ES-I3 (cell line): ENCODE measurements around the gene ZNF511.

Experiments
- H3K36me3 ChIP-seq: 2 replicates; pipeline ENCODE4 v1.6.1; 2013; ENCODE audit warnings: mild to moderate bottlenecking, low read length, control low read depth, moderate library complexity; ENCODE audit not compliant: insufficient read depth
- H3K4me1 ChIP-seq: 2 replicates; pipeline ENCODE4 v1.6.1; 2013; ENCODE audit warnings: mild to moderate bottlenecking, control low read depth, low read length; ENCODE audit not compliant: insufficient read depth
- H3K9ac ChIP-seq: 2 replicates; pipeline ENCODE4 v1.6.1; 2013; ENCODE audit warnings: low read depth, mild to moderate bottlenecking, low read length, moderate library complexity
- H3K9me3 ChIP-seq: 2 replicates; pipeline ENCODE4 v1.6.1; 2013; ENCODE audit warnings: mild to moderate bottlenecking, low read length, moderate library complexity; ENCODE audit not compliant: control insufficient read depth, insufficient read depth

ZNF511 gene

DNA sequence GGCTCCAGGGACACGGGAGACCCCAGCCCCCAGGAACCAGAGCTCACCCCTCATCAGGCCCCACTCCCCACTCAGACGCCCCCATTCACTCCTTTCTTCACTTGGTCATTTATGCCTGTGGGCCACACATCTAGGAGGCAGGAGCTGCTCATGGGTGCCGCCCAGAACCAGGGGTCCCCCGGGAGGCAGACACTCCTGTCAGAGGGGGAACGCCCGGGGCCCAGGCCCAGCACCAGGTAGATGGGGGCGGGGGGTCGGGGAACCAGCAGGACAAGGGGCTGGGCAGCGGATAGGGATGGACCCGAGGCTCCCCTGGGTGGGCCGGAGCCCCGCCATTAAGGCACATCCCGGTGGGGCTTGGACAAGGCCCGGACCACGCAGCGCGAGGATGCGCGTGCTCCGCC is 16.1 kb downstream of the ZNF511 start:
- Histone ChIP-seq H3K9ac (peak overlapping the region; percentile 72), H3K4me1 (peaks cover 3% of the 10 kb centered on the region; the same call in 1 of the 2 replicates), H3K9me3 (no peaks in the 10 kb centered on the region), H3K36me3 (no peaks in the 10 kb centered on the region)

DNA sequence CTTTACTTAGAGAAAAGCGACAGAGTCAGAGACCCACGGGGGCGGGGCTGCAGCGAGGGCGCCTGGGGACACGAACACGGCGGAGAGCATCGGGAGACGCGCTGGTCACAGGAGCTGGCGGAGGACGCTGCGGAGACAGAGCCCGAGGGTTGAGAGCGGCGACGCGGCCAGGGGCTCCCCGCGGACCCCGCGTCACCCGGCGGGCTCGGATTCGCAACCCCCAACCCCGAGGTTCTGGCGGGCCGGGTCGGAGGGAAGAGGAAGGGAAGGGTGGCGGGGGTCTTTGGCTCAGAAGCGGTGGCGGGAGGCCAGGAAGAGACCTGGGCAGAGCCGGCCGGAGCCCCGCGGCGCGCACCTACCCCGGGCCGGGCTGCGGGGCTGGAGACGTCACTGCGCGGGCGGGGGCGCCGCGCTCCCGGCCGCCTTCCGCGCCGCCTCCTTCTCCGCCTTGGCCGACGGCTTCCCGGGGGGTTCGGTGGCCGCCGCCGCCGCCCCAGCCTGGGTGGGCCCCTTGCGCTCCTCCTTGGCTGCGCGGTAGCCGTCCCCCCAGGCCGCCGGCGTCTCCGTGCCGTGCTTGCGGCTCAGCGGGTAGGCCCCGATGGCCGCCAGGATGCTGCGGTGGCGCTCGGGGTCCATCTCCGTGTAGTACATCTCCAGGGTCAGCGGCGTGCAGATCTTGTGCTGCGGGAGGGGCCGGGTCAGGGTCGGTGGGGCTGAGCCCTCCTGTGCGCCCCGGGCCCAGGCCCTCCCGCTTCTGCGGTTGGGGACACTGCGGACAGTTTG is 16.9 kb downstream of the ZNF511 start:
- Histone ChIP-seq H3K4me1 (peaks cover 3% of the 10 kb centered on the region; the same call in 1 of the 2 replicates), H3K9me3 (no peaks in the 10 kb centered on the region), H3K36me3 (no peaks in the 10 kb centered on the region), H3K9ac (peak overlapping the region; percentile 72)

DNA sequence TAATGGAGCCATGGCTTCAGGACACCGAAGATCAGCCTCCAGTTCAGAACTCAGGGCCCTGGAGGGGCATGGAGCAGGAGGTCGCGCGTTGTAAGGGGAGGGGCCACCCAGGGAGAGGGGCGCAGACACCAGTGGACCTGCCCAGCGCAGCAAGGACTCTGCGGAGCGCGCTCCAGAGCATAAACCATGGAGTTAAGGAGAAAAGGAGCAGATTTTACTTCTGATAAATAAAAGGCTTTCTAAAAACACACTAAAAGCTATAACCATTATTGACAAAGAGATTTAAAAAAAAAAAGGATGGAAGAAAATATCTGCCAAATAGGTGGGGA is 17.5 kb downstream of the ZNF511 start:
- H3K4me1 ChIP-seq: peaks cover 3% of the 10 kb centered on the region; the same call in 1 of the 2 replicates
- no peaks in the 10 kb centered on the region for H3K36me3 ChIP-seq
- H3K9me3 ChIP-seq: no peaks in the 10 kb centered on the region
- peak overlapping the region; percentile 72 for H3K9ac ChIP-seq

DNA sequence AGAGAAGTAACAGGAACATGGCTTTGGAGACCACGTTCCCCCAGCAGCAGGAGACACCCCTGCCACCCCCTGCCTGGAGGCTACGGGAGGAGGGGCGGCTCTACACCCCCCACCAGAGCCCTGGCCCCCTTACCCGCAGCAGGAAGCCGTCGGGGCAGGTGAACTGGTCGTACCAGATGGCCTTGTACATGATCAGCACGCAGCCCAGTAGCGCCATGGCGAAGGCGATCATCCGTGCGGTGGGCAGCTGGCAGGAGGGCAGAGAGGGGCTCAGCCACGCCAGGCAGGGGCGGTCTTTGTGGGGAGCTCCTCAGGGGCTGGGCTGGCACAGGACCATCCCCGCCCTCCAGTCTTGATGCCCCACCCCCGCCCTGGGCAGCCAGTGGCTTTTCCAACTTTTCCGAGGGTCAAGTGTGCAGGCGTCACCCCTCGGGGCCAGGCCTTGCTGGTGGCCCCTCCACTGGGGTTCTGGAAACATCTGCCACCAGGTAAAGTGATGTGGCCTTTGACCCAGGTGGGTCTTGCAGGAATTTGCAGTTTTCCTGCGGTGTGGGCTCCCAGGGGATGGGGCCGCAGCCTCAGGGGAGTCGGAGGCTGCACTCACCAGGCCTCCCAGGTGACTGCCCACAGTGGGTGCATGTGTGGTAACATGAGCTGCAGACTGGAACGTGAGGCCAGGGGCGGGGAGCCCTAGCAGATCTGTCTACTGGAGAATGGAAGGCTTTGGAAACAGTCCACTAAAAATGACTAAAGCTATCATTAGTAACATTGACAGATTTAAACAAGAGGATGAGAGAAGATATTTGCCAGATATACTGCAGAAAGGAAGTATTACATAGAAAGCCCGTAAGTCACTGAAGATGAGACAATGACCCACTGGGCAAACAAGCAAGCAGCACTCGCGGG is 18.3 kb downstream of the ZNF511 start:
- Histone ChIP-seq H3K9me3 (no peaks in the 10 kb centered on the region), H3K9ac (no peak overlapping the region), H3K36me3 (no peaks in the 10 kb centered on the region), H3K4me1 (peaks cover 3% of the 10 kb centered on the region; the same call in 1 of the 2 replicates)

DNA sequence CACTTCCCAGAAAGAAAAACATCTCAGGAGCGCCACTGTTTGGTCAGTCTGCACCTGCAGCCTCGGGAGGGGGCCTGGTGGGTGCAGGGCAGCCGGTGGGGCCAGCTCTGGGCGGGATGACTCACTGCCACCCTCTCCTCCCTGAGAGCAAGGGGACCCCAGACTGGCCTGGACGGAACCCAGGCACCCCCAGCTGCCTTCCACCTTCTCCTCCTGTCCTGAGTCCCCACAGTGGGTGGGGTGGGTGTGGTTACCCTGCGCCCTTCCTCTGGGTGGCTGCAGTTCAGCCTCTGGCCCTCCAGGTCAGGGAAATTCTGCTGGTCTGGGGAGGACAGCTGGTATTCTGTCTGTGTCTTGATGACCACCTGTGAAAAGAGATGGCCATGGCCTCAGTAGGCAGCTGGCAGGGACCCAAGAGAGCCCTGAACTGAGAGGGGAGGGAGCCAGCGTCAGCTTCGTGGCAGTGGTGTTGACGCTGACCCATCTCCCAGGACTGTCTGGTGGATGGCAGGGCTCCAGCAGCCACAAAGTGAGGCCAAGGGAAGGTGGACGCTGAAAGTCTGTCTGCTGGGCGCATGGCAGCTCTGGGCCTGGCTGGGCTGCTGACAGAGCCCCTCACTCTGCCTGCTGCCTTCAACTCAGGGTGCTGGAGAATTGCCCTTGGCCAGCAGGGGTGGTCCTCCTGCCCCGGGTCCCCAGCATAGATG is 19.1 kb downstream of the ZNF511 start:
- no peak overlapping the region for H3K9ac ChIP-seq
- H3K9me3 ChIP-seq: no peaks in the 10 kb centered on the region
- no peaks in the 10 kb centered on the region for H3K36me3 ChIP-seq
- H3K4me1 ChIP-seq: peaks cover 3% of the 10 kb centered on the region; the same call in 1 of the 2 replicates

DNA sequence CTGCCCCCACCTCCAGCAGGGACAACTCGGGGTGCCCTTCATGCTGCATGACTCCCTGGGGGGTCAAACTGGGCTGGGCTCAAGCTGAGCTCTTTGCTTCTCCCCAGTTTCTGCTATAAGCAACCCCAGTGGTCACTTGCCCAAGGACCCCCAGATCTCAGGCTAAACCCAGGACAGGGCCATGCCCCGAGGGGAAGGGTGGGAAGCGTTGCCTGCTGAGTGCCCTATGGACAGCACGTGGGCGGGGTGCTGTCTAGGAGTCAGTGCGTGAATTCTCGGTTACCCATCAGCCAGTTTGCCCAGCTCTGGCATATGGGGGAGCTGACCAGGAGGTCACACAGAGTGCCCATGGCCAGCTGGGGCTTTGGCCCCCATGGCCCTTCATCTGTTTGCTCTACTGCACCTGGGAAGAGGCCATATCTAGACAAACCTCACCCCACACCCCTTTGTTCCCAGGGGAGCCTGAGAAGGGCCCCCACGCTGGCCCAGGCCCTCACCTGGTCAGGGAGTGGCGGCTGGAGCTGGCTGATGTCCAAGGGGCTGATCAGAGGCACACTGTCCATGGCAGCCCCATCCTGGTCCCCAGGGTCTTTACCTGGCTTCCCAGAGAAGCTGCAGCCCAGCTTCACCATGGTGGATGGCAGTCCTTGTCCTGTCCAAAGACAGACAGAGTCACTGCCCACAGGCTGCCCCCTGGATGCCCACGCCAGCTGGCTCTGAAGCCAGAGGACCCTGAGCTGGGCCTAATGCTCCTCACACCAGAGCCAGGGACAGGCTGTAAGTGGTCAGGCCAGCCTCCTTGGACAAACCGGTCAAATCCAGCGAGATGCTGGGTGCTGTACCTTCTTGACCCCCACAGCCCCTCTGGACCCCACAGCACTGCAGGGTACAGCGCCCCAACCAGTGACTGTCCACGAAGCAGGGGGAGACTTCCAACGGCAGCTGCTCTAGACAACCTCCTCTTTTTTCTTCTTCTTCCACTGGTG is 19.9 kb downstream of the ZNF511 start:
- H3K9me3 ChIP-seq: no peaks in the 10 kb centered on the region
- H3K36me3 ChIP-seq: no peaks in the 10 kb centered on the region
- no peak overlapping the region for H3K9ac ChIP-seq
- H3K4me1 ChIP-seq: peaks cover 3% of the 10 kb centered on the region; the same call in 1 of the 2 replicates

DNA sequence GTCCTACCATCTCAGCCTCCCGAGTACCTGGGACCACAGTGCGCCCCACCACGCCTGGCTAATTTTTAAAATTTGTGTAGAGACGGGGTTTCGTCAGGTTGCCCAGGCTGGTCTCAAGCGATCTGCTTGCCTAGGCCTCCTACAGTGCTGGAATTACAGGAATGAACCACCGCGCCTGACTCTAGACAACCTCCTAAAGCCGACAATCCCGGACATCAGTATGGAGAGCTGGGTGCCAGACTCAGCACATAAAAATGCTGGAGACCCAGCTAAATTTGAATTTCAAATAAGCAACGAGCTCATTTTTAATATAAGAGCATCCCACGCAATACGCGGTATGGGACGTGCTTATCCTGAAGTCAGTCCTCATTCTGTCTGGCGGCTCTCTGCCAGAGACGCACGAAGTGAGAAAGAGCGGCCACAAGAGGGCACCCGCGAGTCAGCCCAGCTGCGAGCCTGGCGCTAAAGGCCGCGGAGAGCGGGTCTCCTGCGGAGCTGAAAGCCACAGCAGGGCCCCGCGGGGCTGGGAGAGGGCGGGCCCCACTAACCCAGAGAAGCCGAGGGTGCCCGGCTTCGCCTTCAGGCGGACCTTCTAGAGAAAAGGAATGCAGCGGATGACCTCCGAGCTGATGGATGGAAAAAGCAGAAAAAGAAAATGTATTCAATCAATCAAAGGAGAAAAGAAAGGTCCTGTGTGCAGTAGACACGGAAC is 20.9 kb downstream of the ZNF511 start:
- Histone ChIP-seq H3K9me3 (no peaks in the 10 kb centered on the region; the same call in 1 of the 2 replicates), H3K9ac (peak overlapping the region; percentile 19; the same call in 1 of the 2 replicates)

DNA sequence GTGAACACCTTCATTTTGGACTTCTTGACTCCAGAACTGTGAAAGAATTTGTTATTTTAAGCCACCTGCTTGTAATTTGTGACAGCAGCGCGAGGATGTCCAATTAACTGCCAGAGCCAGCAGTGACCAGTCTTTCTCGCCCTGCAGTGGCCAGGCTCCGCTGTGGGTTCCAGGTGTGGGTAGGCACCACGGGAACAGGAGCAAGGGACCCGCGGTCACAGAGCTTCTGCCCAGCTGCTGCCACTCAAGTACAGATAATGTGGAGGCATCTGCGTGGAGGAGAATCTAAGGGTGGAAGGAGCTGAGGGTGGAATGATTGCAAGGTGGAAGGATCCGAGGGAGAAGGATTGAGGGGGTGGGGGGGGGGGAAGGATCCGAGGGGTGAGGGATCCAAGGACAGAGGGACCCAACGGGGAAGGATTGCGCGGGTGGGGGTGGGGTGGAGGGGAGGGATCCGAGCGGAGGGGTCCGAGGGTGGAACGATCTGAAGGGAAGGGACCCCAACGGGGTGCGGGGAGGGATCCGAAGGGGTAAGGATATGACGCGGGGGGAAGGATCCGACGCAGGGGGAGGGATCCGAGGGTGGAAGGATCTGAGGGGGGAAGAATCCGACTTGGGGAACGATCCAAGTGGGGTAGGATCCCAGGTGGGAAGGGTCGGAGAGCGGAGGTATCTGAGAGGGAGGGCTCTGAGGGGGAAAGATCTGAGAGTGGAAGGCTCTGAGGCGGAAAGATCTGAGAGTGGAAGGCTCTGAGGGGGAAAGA is 24.4 kb downstream of the ZNF511 start:
- Histone ChIP-seq H3K9ac (no peak overlapping the region), H3K9me3 (no peaks in the 10 kb centered on the region; the same call in 1 of the 2 replicates), H3K4me1 (no peaks in the 10 kb centered on the region), H3K36me3 (no peaks in the 10 kb centered on the region)

More for the DNA sequence above, 20.9 kb downstream of the ZNF511 start:
- Histone ChIP-seq H3K36me3 (no peaks in the 10 kb centered on the region), H3K4me1 (peaks cover 3% of the 10 kb centered on the region; the same call in 1 of the 2 replicates)

DNA sequence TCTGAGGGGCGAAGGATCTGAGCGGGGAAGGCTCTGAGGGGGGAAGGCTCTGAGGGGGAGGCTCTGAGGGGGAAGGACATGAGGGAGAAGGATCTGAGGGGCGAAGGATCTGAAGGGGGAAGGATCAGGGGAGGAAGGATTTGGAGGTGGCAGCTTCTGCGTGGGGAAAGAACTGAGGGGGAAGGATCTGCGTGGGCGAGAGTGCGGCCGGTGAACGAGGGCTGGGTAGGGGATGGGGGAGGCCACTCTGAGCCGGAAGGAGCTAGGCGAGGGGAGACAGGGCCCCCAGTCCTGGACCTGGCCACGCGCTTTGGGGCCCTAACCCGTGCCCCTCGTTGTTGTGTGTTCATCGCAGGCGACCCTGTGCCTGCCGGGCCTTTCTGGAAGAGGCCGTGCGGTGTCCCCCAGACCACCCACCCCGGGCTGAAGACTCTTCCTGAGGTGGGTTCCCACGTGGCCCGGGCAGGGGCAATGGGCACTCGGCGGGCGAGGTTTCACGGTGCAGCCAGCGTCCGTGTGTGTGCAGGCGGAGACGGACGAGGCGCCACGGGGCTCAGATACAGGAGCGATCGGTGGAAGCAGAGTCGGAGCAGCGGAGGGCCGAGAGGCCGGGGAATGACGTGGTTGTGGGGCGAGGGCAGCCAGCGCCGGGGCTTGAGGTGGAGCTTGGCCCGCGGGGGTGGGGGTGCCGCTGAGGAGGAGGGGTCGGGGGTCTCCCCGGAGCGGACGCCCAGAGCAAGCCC is 26.0 kb downstream of the ZNF511 start:
- Histone ChIP-seq H3K36me3 (no peaks in the 10 kb centered on the region), H3K9me3 (no peaks in the 10 kb centered on the region; the same call in 1 of the 2 replicates), H3K9ac (peak overlapping the region; percentile 34; the same call in 1 of the 2 replicates), H3K4me1 (no peaks in the 10 kb centered on the region)

DNA sequence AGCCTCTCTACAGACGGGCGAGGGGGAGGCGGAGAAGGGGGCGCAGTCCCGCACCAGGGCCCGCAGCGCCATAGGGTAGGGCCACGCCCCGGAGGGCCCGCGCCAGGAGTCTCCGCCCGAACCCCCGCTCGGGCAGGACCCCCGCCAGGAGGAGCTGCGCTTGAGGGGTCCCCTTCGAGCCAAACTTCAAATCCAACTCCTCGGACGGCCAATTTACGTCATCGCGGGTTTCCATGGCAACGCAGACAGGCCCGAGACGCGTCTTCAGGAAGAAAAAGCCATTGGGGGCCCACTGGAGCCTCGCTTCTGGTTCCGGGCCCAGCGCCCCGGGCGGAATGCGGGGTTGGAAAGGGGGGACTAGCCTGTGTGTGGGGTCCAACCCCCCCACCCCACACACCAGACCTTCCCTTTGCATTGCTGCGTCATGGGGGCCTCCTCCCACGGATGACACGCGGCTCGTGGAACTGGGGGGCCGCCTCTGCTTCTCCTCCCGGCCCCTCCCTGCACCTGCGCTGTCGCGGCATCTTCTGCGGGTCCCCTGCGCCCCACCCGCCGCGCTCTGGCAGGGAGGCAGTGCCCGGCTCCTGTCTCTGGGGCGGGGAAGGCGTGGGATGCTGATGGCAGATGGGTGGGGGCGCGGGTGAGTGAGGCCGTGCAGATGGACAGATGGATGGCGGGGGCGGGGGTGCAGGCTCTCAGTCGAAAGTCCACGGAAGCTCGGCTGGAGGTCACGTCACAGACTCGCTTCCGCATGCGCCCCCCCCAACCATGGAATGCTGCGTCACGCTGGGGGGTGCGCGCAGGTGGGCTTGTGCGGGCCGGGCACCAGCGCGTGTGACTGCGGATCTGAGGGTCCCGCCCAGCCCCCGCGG is 26.8 kb downstream of the ZNF511 start:
- Histone ChIP-seq H3K9me3 (no peaks in the 10 kb centered on the region; the same call in 1 of the 2 replicates), H3K4me1 (no peaks in the 10 kb centered on the region), H3K9ac (peak overlapping the region; percentile 34; the same call in 1 of the 2 replicates)

DNA sequence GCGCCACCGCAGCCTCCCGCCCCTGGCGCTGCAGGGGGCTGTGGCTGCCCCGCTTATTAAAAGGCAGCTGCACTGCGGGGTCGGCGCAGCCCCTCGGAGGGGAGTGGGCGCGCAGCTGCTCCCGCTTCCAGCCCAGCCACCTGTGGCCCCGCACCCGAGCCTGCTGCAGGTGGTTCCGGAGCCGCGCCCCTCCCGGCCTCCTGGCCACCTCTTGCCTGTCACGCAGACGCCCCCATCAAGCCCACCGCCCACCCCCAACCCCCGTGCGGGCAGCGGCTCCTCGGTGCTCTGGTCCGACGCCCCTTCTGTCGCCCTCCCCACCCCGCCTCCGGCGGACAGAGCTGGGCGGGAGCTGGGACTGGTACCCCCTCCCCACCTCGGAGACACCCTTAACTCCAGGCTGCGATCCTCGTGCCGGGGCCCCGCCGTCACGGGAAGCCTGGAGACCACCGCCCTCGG is 27.4 kb downstream of the ZNF511 start:
- H3K9me3 ChIP-seq: no peaks in the 10 kb centered on the region; the same call in 1 of the 2 replicates
- H3K4me1 ChIP-seq: no peaks in the 10 kb centered on the region
- H3K36me3 ChIP-seq: no peaks in the 10 kb centered on the region
- H3K9ac ChIP-seq: no peak overlapping the region; the same call in 1 of the 2 replicates

More for the DNA sequence above, 26.8 kb downstream of the ZNF511 start:
- H3K36me3 ChIP-seq: no peaks in the 10 kb centered on the region
